HG03354 (cell line): ENCODE results near the gene INPP5A.
"Not testable (repeated sequence)": the region's sequence is repeated elsewhere in the genome, so short reads cannot be mapped to it uniquely, and the experiment has no call there.

Experiments used
- ATAC-seq: cut with Tn5 transposase; IDR thresholded peaks from one replicate; pipeline ENCODE4 v1.9.1; 2021; ENCODE audit warnings: mild to moderate bottlenecking; ENCODE audit not compliant: unreplicated experiment, poor library complexity, severe bottlenecking

The INPP5A gene

GRCh38 chr10:132691711-132692153 is 154.1 kb downstream of the INPP5A start:
- no peak for ATAC-seq

- no peak for ATAC-seq
Measured at GRCh38 chr10:132692311-132692710, 154.7 kb downstream of the INPP5A start.

- no peak for ATAC-seq
Measured at GRCh38 chr10:132693676-132694075, 156.1 kb downstream of the INPP5A start.

GRCh38 chr10:132696204-132696603 is 158.6 kb downstream of the INPP5A start:
- ATAC-seq, result no peak

- ATAC-seq, result no peak
Measured at GRCh38 chr10:132696728-132697577, 159.4 kb downstream of the INPP5A start.

GRCh38 chr10:132697578-132698200 is 160.1 kb downstream of the INPP5A start:
- no peak for ATAC-seq

GRCh38 chr10:132698211-132698751 is 160.7 kb downstream of the INPP5A start:
- no peak for ATAC-seq

GRCh38 chr10:132698761-132699391 is 161.3 kb downstream of the INPP5A start:
- no peak for ATAC-seq

- ATAC-seq, result no peak
Measured at GRCh38 chr10:132699411-132700155, 162.0 kb downstream of the INPP5A start.

- no peak for ATAC-seq
Measured at GRCh38 chr10:132700156-132701098, 162.8 kb downstream of the INPP5A start.

GRCh38 chr10:132701099-132701845 is 163.7 kb downstream of the INPP5A start:
- no peak for ATAC-seq

- ATAC-seq, result no peak
Measured at GRCh38 chr10:132701846-132702190, 164.2 kb downstream of the INPP5A start.

GRCh38 chr10:132702601-132703418 is 165.2 kb downstream of the INPP5A start:
- ATAC-seq, result no peak

GRCh38 chr10:132703419-132704007 is 165.9 kb downstream of the INPP5A start:
- no peak for ATAC-seq

- no peak for ATAC-seq
Measured at GRCh38 chr10:132704008-132704814, 166.6 kb downstream of the INPP5A start.

- ATAC-seq, result not testable (repeated sequence)
Measured at GRCh38 chr10:132704815-132705064, 167.2 kb downstream of the INPP5A start.
